ENCODE results near the gene PXN. TPM values are rescaled to one million over a fixed set of nuclear protein-coding genes. Genes with fewer than 3 reads are reported as not detected.

PXN gene
- total RNA-seq, 2 experiments from 2014 or later: 74.0 to 75.0 TPM

- no peaks in the 10 kb centered on the region for H3K36me3 Mint-ChIP-seq
- no peaks in the 10 kb centered on the region for H3K27me3 Mint-ChIP-seq
- peaks cover 90% of the 10 kb centered on the region for H3K4me1 Mint-ChIP-seq (ENCODE audit: low read depth)
- no peaks in the 10 kb centered on the region for H3K9me3 Mint-ChIP-seq
- intact Hi-C loops (cut with micrococcal nuclease): loop anchor here (2.0 kb wide), 1 partner anchor 209 kb away; the partner anchor contains the start of gene COX6A1
- CTCF ChIA-PET: interaction anchor here (0.9 to 12.1 kb wide), 10 partner anchors 10 to 137 kb away, joined by 3 to 614 read pairs (median 12); partner anchors contain the start of genes PXN, RNU4-1, RNU4-2 and RPLP0
- POLR2A ChIA-PET: interaction anchor here (1.0 to 9.6 kb wide), 6 partner anchors 19 to 62 kb away, joined by 3 to 261 read pairs (median 17); partner anchors contain the start of genes PXN, RNU4-1, RNU4-2 and RPLP0
- H3K4me3 Mint-ChIP-seq: no peak overlapping the region
- no peak for DNase-seq
- H3K27ac Mint-ChIP-seq: peak overlapping the region; percentile 93
Observed at GRCh38 chr12:120229487-120230325, 35.8 kb downstream of the PXN start.

DNA sequence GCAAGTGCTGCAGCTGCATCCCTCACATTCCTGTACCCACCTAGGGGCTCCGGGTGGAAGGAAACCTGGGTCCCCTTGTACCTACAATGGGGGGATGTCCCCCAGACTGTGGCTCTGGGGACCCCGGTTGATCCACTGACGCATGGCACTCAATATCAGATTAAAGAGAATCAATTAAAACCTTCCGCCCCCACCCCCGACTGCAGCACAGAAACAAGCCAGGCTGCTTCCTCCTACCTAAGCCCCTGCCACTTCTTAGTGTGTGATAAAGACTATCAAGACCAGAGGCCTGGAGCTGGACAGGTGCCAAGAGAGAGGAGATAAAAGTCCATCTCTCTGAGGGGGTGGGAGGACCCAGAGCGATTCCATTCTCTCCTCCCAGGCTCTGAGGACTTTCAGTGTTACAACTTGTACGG lies 36.5 kb downstream of the PXN start:
- Mint-ChIP-seq H3K36me3 (no peaks in the 10 kb centered on the region), H3K27ac (peak overlapping the region; percentile 93), H3K4me1 (ENCODE audit: low read depth) (peaks cover 84% of the 10 kb centered on the region), H3K27me3 (no peaks in the 10 kb centered on the region), H3K9me3 (no peaks in the 10 kb centered on the region), H3K4me3 (no peak overlapping the region)
- DNase-seq: no peak
- CTCF ChIA-PET: interaction anchor here (1.0 to 12.1 kb wide), 17 partner anchors 11 to 230 kb away, joined by 3 to 614 read pairs (median 10); partner anchors contain the start of genes PLA2G1B, PXN, RNU4-1 and RNU4-2
- POLR2A ChIA-PET: interaction anchor here (0.8 to 9.6 kb wide), 8 partner anchors 20 to 62 kb away, joined by 3 to 261 read pairs (median 17); partner anchors contain the start of genes PXN, RNU4-1, RNU4-2 and RPLP0
- intact Hi-C loops (cut with micrococcal nuclease): no loop called here

- Mint-ChIP-seq H3K4me3 (peak overlapping the region; percentile 3), H3K27ac (peak overlapping the region; percentile 93), H3K9me3 (no peaks in the 10 kb centered on the region), H3K36me3 (no peaks in the 10 kb centered on the region), H3K27me3 (no peaks in the 10 kb centered on the region), H3K4me1 (ENCODE audit: low read depth) (peaks cover 79% of the 10 kb centered on the region)
- ChIA-PET CTCF (interaction anchor here (0.6 to 12.1 kb wide), 28 partner anchors 10 to 353 kb away, joined by 3 to 614 read pairs (median 6); partner anchors contain the start of genes PLA2G1B, POP5, PXN and RNU4-1), POLR2A (interaction anchor here (0.7 to 9.6 kb wide), 7 partner anchors 20 to 66 kb away, joined by 3 to 261 read pairs (median 20); partner anchors contain the start of genes PXN, RNU4-1, RNU4-2 and RPLP0)
- intact Hi-C loops (cut with micrococcal nuclease): loop anchor here (1.0 kb wide), 1 partner anchor 37 kb away; the partner anchor contains the start of gene PXN
- peak; percentile 94 for DNase-seq
Observed at GRCh38 chr12:120228291-120229070, 37.0 kb downstream of the PXN start.

DNA sequence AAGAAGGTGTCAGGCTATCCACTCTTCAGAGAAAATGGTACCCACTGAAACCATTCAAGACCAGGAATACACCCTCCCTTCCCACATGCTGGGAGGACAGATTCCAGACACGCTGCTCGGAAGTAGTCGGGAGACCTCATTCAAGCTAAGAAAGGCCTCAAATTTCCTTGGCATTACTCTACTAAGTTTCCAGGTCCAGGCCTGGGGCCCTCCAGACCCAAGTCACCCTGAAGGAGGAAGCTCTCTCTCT lies 37.6 kb downstream of the PXN start:
- Mint-ChIP-seq H3K4me1 (ENCODE audit: low read depth) (peaks cover 74% of the 10 kb centered on the region), H3K9me3 (no peaks in the 10 kb centered on the region), H3K36me3 (no peaks in the 10 kb centered on the region), H3K27me3 (no peaks in the 10 kb centered on the region), H3K27ac (peak overlapping the region; percentile 64), H3K4me3 (no peak overlapping the region)
- ChIA-PET POLR2A (interaction anchor here (0.7 to 9.6 kb wide), 6 partner anchors 21 to 67 kb away, joined by 3 to 261 read pairs (median 22); partner anchors contain the start of genes PXN, RNU4-1, RNU4-2 and RPLP0), CTCF (interaction anchor here (0.6 to 12.1 kb wide), 28 partner anchors 10 to 354 kb away, joined by 3 to 614 read pairs (median 6); partner anchors contain the start of genes PLA2G1B, POP5, PXN and RNU4-1)
- intact Hi-C loops (cut with micrococcal nuclease): loop anchor here (1.0 kb wide), 1 partner anchor 37 kb away; the partner anchor contains the start of gene PXN
- no peak for DNase-seq

DNA sequence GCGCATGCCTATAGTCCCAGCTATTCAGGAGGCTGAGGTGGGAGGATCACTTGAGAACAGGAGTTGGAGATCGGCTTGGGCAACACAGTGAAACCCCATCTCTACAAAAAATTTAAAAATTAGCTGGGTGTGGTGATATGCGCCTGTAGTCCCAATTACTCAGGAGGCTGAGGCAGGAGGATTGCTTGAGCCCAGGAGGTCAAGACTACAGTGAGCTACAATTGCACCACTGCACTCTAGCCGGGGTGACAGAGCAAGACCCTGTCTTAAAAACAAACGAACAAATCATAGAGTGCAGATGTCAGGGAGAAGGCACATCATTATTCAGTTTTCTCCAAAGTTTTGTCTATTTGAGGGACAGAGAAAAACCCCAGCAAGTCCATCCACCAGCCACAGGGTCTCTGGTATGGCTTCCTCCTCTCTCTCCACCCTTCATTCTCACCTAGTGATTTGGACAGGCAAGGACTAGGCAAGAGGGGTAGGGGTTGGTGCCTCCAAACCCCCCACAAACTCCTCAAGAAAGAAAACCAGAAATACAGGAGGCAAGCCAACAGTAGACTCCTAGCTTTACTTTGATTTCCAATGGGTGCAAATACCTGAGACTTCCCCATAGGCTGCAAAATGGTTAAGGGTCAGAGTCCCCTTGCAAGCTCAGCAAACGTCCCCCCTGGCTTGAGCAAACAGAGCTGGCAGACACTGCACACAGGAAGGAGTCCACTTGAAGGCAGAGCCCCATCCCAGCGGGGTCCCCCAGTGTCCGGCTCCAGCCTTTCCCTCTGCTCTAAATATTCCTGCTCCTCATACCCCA lies 38.1 kb downstream of the PXN start:
- peak overlapping the region; percentile 64 for H3K27ac Mint-ChIP-seq
- H3K36me3 Mint-ChIP-seq: peaks cover 3% of the 10 kb centered on the region
- no peak for DNase-seq
- peaks cover 69% of the 10 kb centered on the region for H3K4me1 Mint-ChIP-seq (ENCODE audit: low read depth)
- no peak overlapping the region for H3K4me3 Mint-ChIP-seq
- no peaks in the 10 kb centered on the region for H3K9me3 Mint-ChIP-seq
- POLR2A ChIA-PET: interaction anchor here (0.7 to 9.6 kb wide), 6 partner anchors 22 to 67 kb away, joined by 3 to 261 read pairs (median 22); partner anchors contain the start of genes PXN, RNU4-1, RNU4-2 and RPLP0
- H3K27me3 Mint-ChIP-seq: no peaks in the 10 kb centered on the region
- intact Hi-C loops (cut with micrococcal nuclease): loop anchor here (1.0 kb wide), 1 partner anchor 38 kb away; the partner anchor contains the start of gene PXN
- CTCF ChIA-PET: interaction anchor here (0.6 to 12.1 kb wide), 29 partner anchors 9 to 354 kb away, joined by 3 to 614 read pairs (median 5); partner anchors contain the start of genes PLA2G1B, POP5, PXN and RNU4-1

GRCh38 chr12:120225852-120226640 lies 39.5 kb downstream of the PXN start:
- Mint-ChIP-seq H3K9me3 (no peaks in the 10 kb centered on the region), H3K4me3 (peak overlapping the region; percentile 50), H3K36me3 (peaks cover 3% of the 10 kb centered on the region), H3K27ac (peak overlapping the region; percentile 82), H3K27me3 (no peaks in the 10 kb centered on the region), H3K4me1 (ENCODE audit: low read depth) (peaks cover 55% of the 10 kb centered on the region)
- POLR2A ChIA-PET: interaction anchor here (1.4 to 9.6 kb wide), 4 partner anchors 25 to 65 kb away, joined by 3 to 261 read pairs (median 35); partner anchors contain the start of genes PXN, RNU4-1, RNU4-2 and RPLP0
- intact Hi-C loops (cut with micrococcal nuclease): no loop called here
- peak; percentile 51 for DNase-seq
- CTCF ChIA-PET: interaction anchor here (1.9 to 12.1 kb wide), 6 partner anchors 14 to 76 kb away, joined by 5 to 614 read pairs (median 130); partner anchors contain the start of genes PXN, RNU4-1, RNU4-2 and RPLP0

DNA sequence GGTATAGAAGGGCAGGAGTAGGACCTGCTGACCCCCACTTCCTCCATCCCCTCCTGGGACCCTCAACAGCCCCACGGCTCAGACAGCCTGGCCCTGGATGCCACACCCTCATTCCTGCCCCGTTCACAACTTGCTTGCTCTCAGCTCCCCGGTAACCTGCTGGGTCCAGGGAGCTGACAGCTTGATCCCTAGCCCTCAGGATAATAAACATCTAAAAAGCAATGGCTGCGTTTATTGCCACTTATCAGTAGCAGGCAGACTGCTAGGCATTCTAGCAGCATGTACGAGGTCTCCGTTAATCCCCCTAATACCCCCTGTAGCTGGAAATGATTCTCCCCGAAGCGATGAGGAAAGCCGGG lies 40.4 kb downstream of the PXN start:
- no peaks in the 10 kb centered on the region for H3K27me3 Mint-ChIP-seq
- H3K9me3 Mint-ChIP-seq: no peaks in the 10 kb centered on the region
- H3K36me3 Mint-ChIP-seq: peaks cover 7% of the 10 kb centered on the region
- ChIA-PET CTCF (interaction anchor here (8.3 to 12.1 kb wide), 3 partner anchors 15 to 41 kb away, joined by 111 to 614 read pairs (median 192); partner anchors contain the start of gene PXN), POLR2A (interaction anchor here (1.4 to 9.6 kb wide), 4 partner anchors 24 to 66 kb away, joined by 3 to 261 read pairs (median 35); partner anchors contain the start of genes PXN, RNU4-1, RNU4-2 and RPLP0)
- intact Hi-C loops (cut with micrococcal nuclease): no loop called here
- peak overlapping the region; percentile 82 for H3K27ac Mint-ChIP-seq
- no peak for DNase-seq
- peaks cover 46% of the 10 kb centered on the region for H3K4me1 Mint-ChIP-seq (ENCODE audit: low read depth)
- H3K4me3 Mint-ChIP-seq: no peak overlapping the region

GRCh38 chr12:120224304-120225199 lies 41.0 kb downstream of the PXN start:
- Mint-ChIP-seq H3K4me1 (ENCODE audit: low read depth) (peaks cover 40% of the 10 kb centered on the region), H3K36me3 (peaks cover 7% of the 10 kb centered on the region), H3K27ac (peak overlapping the region; percentile 33), H3K27me3 (no peaks in the 10 kb centered on the region), H3K9me3 (no peaks in the 10 kb centered on the region), H3K4me3 (no peak overlapping the region)
- no peak for DNase-seq
- CTCF ChIA-PET: interaction anchor here (8.3 to 12.1 kb wide), 3 partner anchors 16 to 42 kb away, joined by 111 to 614 read pairs (median 192); partner anchors contain the start of gene PXN
- intact Hi-C loops (cut with micrococcal nuclease): no loop called here
- POLR2A ChIA-PET: interaction anchor here (9.2 to 9.6 kb wide), 2 partner anchors 23 to 67 kb away, joined by 65 to 261 read pairs; partner anchors contain the start of genes RNU4-1, RNU4-2 and RPLP0

All from activated CD4-positive, alpha-beta memory T cell treated with anti-CD3 and anti-CD28 coated beads for 36 hours (primary cell).